Measurements from ENCODE around the gene NTRK3. TPM values are rescaled to one million over a fixed set of nuclear protein-coding genes. Genes with fewer than 3 reads are reported as not detected.

NTRK3 gene
- total RNA-seq, 1 donor from 2014 or later, result 6.4 TPM

GRCh38 chr15:87863152-87863551, 393.4 kb downstream of the NTRK3 start:
- DNase-seq (ENCODE audit: low spot score), result peak; percentile 30
- no peaks in the 10 kb centered on the region for H3K27me3 Mint-ChIP-seq (ENCODE audit: unreplicated experiment)
- H3K4me3 Mint-ChIP-seq (ENCODE audit: unreplicated experiment), result no peak overlapping the region
- TF ChIP-seq CTCF (IDR thresholded peaks at IDR 0.05; ENCODE audit: unreplicated experiment), result no peak
- no peak overlapping the region for H3K27ac Mint-ChIP-seq (ENCODE audit: unreplicated experiment)
- no peaks in the 10 kb centered on the region for H3K4me1 Mint-ChIP-seq (ENCODE audit: unreplicated experiment)
- no peaks in the 10 kb centered on the region for H3K9me3 Mint-ChIP-seq (ENCODE audit: unreplicated experiment)
- no peaks in the 10 kb centered on the region for H3K36me3 Mint-ChIP-seq (ENCODE audit: low read depth, unreplicated experiment)

DNA sequence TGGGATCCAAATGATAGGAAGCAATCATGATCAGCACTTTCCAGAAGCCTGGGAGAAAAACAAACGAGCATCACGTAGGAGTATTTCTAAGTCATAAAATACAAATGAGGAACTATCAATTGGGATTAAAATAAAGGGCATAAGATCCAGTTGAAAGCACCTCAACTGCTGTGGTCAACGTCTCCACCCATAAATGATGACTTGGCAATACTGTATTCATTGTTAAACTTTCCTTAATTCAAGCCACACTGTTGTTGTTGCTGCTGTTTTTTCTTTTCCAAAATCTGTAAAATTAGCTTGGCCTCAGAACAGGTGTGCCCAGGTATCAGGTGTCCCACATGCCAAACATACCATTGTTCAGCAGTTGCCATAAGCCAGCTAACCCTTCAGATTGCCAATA, 395.8 kb downstream of the NTRK3 start:
- Mint-ChIP-seq H3K27ac (ENCODE audit: unreplicated experiment) (no peak overlapping the region), H3K36me3 (ENCODE audit: low read depth, unreplicated experiment) (no peaks in the 10 kb centered on the region), H3K4me3 (ENCODE audit: unreplicated experiment) (no peak overlapping the region), H3K27me3 (ENCODE audit: unreplicated experiment) (no peaks in the 10 kb centered on the region), H3K9me3 (ENCODE audit: unreplicated experiment) (no peaks in the 10 kb centered on the region), H3K4me1 (ENCODE audit: unreplicated experiment) (no peaks in the 10 kb centered on the region)
- no peak for DNase-seq (ENCODE audit: low spot score)
- TF ChIP-seq CTCF (IDR thresholded peaks at IDR 0.05; ENCODE audit: unreplicated experiment), result no peak

- no peak for DNase-seq (ENCODE audit: low spot score)
- Mint-ChIP-seq H3K36me3 (ENCODE audit: low read depth, unreplicated experiment) (no peaks in the 10 kb centered on the region), H3K27ac (ENCODE audit: unreplicated experiment) (no peak overlapping the region), H3K27me3 (ENCODE audit: unreplicated experiment) (no peaks in the 10 kb centered on the region), H3K9me3 (ENCODE audit: unreplicated experiment) (no peaks in the 10 kb centered on the region), H3K4me1 (ENCODE audit: unreplicated experiment) (no peaks in the 10 kb centered on the region), H3K4me3 (ENCODE audit: unreplicated experiment) (no peak overlapping the region)
- no peak for TF ChIP-seq CTCF (IDR thresholded peaks at IDR 0.05; ENCODE audit: unreplicated experiment)
These were observed 397.9 kb downstream of the NTRK3 start for GRCh38 chr15:87858651-87859050.

GRCh38 chr15:87851497-87851896, 405.0 kb downstream of the NTRK3 start:
- no peak for DNase-seq (ENCODE audit: low spot score)
- H3K9me3 Mint-ChIP-seq (ENCODE audit: unreplicated experiment), result no peaks in the 10 kb centered on the region
- no peak overlapping the region for H3K4me3 Mint-ChIP-seq (ENCODE audit: unreplicated experiment)
- H3K36me3 Mint-ChIP-seq (ENCODE audit: low read depth, unreplicated experiment), result no peaks in the 10 kb centered on the region
- no peaks in the 10 kb centered on the region for H3K27me3 Mint-ChIP-seq (ENCODE audit: unreplicated experiment)
- H3K27ac Mint-ChIP-seq (ENCODE audit: unreplicated experiment), result no peak overlapping the region
- no peak for TF ChIP-seq CTCF (IDR thresholded peaks at IDR 0.05; ENCODE audit: unreplicated experiment)
- no peaks in the 10 kb centered on the region for H3K4me1 Mint-ChIP-seq (ENCODE audit: unreplicated experiment)

DNA sequence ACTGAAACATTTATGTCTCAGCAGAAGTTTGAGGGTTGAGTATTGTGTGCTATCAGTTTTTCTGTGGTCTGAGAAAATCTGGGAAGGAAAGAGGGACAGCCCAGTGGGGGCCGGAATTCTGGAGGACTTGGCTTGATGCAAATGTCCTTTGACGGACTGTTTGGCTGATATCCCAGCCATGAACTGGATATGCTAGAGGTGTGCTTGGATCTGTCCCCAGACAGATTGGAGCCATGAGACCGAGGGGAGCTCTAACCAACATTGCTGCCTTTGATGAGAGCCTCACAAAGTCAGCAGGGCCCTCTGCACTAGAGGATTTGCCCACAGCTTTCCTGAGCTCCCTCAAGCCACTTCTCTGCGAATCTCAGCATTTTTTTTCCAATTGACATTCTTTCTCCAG, 405.6 kb downstream of the NTRK3 start:
- H3K4me3 Mint-ChIP-seq (ENCODE audit: unreplicated experiment), result no peak overlapping the region
- H3K27me3 Mint-ChIP-seq (ENCODE audit: unreplicated experiment), result no peaks in the 10 kb centered on the region
- no peaks in the 10 kb centered on the region for H3K36me3 Mint-ChIP-seq (ENCODE audit: low read depth, unreplicated experiment)
- no peak for TF ChIP-seq CTCF (IDR thresholded peaks at IDR 0.05; ENCODE audit: unreplicated experiment)
- no peaks in the 10 kb centered on the region for H3K9me3 Mint-ChIP-seq (ENCODE audit: unreplicated experiment)
- H3K27ac Mint-ChIP-seq (ENCODE audit: unreplicated experiment), result no peak overlapping the region
- DNase-seq (ENCODE audit: low spot score), result no peak
- no peaks in the 10 kb centered on the region for H3K4me1 Mint-ChIP-seq (ENCODE audit: unreplicated experiment)

All from endothelial cell (in vitro differentiated cells).